Measurements from ENCODE around the gene TTC5.

Gene TTC5

DNA sequence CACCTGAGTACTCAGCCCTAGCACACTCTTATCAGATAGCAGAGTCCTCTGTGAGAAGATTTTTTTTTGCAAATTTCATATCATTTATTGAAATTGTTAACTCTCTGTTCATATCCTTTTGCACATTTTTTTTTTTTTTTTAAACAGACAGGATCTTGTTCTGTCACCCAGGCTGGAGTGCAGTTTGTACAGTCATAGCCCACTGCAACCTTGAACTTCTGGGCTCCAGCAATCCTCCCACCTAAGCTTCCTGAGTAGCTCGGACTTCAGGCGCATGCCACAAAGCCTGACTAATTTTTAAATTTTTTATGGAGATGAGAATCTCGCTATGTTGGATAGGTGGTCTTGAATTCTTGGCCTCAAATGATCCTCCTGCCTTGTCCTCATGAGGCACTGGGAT, 42.0 kb upstream of the TTC5 start:
- Histone ChIP-seq H3K4me1 (ENCODE audit: insufficient read depth, low read length, severe bottlenecking) (peaks cover 7% of the 10 kb centered on the region), H4K20me1 (ENCODE audit: insufficient read depth, low read length) (no peaks in the 10 kb centered on the region), H2AFZ (ENCODE audit: low read length) (no peak overlapping the region), H3K27me3 (ENCODE audit: insufficient read depth, low read length) (no peaks in the 10 kb centered on the region), H3K4me2 (ENCODE audit: low read length) (no peak overlapping the region), H3K9ac (ENCODE audit: low read length) (no peak overlapping the region), H3F3A (ENCODE audit: insufficient read depth, low read length) (no peaks in the 10 kb centered on the region), H3K9me3 (ENCODE audit: low read length) (no peaks in the 10 kb centered on the region), H3K9me2 (ENCODE audit: low read depth, low read length) (no peaks in the 10 kb centered on the region), H3K36me3 (ENCODE audit: insufficient read depth, low read length) (peaks cover 72% of the 10 kb centered on the region), H3K79me2 (ENCODE audit: insufficient read depth, low read length) (no peaks in the 10 kb centered on the region), H3K4me3 (ENCODE audit: low read depth, low read length, poor library complexity, severe bottlenecking) (no peak overlapping the region), H3K27ac (ENCODE audit: low read depth, low read length, poor library complexity, severe bottlenecking) (no peak overlapping the region)
- no peak for TF ChIP-seq EZH2 (IDR thresholded peaks at IDR 0.05; ENCODE audit: borderline replicate concordance, low read length)
- TF ChIP-seq, protein P1, sequence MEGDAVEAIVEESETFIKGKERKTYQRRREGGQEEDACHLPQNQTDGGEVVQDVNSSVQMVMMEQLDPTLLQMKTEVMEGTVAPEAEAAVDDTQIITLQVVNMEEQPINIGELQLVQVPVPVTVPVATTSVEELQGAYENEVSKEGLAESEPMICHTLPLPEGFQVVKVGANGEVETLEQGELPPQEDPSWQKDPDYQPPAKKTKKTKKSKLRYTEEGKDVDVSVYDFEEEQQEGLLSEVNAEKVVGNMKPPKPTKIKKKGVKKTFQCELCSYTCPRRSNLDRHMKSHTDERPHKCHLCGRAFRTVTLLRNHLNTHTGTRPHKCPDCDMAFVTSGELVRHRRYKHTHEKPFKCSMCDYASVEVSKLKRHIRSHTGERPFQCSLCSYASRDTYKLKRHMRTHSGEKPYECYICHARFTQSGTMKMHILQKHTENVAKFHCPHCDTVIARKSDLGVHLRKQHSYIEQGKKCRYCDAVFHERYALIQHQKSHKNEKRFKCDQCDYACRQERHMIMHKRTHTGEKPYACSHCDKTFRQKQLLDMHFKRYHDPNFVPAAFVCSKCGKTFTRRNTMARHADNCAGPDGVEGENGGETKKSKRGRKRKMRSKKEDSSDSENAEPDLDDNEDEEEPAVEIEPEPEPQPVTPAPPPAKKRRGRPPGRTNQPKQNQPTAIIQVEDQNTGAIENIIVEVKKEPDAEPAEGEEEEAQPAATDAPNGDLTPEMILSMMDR (IDR thresholded peaks at IDR 0.05; ENCODE audit: low read length), result no peak

DNA sequence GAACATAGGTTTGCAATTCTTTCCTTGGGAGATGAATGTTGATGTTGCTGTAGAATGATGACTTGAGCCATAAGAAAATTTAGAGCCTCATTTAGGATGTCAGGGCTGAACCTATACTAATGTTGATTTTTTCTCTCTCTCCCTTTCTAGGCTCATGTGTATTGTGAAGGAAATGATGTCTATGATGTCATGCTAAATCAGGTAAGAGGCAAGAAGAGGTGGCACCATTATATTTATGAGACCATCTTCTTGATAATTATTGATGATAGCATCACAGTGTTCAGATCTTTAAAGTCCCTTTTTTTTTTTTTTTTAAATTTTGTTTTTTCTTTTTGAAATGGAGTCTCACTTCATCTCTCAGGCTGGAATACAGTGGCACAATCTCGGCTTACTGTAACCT, 41.0 kb upstream of the TTC5 start:
- Histone ChIP-seq H3K9ac (ENCODE audit: low read length) (no peak overlapping the region), H3F3A (ENCODE audit: insufficient read depth, low read length) (no peaks in the 10 kb centered on the region), H3K79me2 (ENCODE audit: insufficient read depth, low read length) (no peaks in the 10 kb centered on the region), H3K27me3 (ENCODE audit: insufficient read depth, low read length) (no peaks in the 10 kb centered on the region), H3K27ac (ENCODE audit: low read depth, low read length, poor library complexity, severe bottlenecking) (no peak overlapping the region), H3K9me3 (ENCODE audit: low read length) (no peaks in the 10 kb centered on the region), H3K4me3 (ENCODE audit: low read depth, low read length, poor library complexity, severe bottlenecking) (no peak overlapping the region), H2AFZ (ENCODE audit: low read length) (no peak overlapping the region), H4K20me1 (ENCODE audit: insufficient read depth, low read length) (no peaks in the 10 kb centered on the region), H3K4me2 (ENCODE audit: low read length) (no peak overlapping the region), H3K4me1 (ENCODE audit: insufficient read depth, low read length, severe bottlenecking) (peaks cover 14% of the 10 kb centered on the region), H3K36me3 (ENCODE audit: insufficient read depth, low read length) (peaks cover 62% of the 10 kb centered on the region), H3K9me2 (ENCODE audit: low read depth, low read length) (no peaks in the 10 kb centered on the region)
- no peak for TF ChIP-seq EZH2 (IDR thresholded peaks at IDR 0.05; ENCODE audit: borderline replicate concordance, low read length)
- TF ChIP-seq, protein P1 (IDR thresholded peaks at IDR 0.05; ENCODE audit: low read length), result no peak

DNA sequence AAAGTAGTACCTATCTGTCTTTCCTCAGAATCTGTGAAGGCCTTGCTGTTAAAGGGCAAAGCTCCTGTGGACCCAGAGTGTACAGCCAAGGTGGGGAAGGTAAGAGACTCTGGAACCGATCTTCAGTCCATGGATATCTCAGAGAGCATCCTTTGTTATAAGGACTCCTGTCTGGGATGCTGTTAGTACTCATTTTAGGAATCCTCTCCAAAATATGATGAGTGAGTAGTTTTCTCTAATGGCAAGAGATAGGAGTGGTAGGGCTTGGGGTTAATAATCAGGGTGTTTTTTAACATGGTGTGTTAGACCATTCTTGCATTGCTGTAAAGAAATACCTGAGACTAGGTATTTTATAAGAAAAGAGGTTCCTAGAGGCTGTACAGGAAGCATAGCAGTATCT, 39.6 kb upstream of the TTC5 start:
- no peak overlapping the region for H3K4me2 ChIP-seq (ENCODE audit: low read length)

More for the DNA sequence above, 39.6 kb upstream of the TTC5 start:
- peaks cover 48% of the 10 kb centered on the region for H3K36me3 ChIP-seq (ENCODE audit: insufficient read depth, low read length)
- no peak overlapping the region for H3K27ac ChIP-seq (ENCODE audit: low read depth, low read length, poor library complexity, severe bottlenecking)
- H3K79me2 ChIP-seq (ENCODE audit: insufficient read depth, low read length), result no peaks in the 10 kb centered on the region
- no peaks in the 10 kb centered on the region for H3K9me2 ChIP-seq (ENCODE audit: low read depth, low read length)
- H3K4me3 ChIP-seq (ENCODE audit: low read depth, low read length, poor library complexity, severe bottlenecking), result no peak overlapping the region
- H3K4me1 ChIP-seq (ENCODE audit: insufficient read depth, low read length, severe bottlenecking), result peaks cover 14% of the 10 kb centered on the region
- TF ChIP-seq, protein P1 (IDR thresholded peaks at IDR 0.05; ENCODE audit: low read length), result no peak
- no peak for TF ChIP-seq EZH2 (IDR thresholded peaks at IDR 0.05; ENCODE audit: borderline replicate concordance, low read length)
- no peaks in the 10 kb centered on the region for H3K9me3 ChIP-seq (ENCODE audit: low read length)
- no peaks in the 10 kb centered on the region for H4K20me1 ChIP-seq (ENCODE audit: insufficient read depth, low read length)
- H3K9ac ChIP-seq (ENCODE audit: low read length), result no peak overlapping the region
- H3K27me3 ChIP-seq (ENCODE audit: insufficient read depth, low read length), result no peaks in the 10 kb centered on the region
- H2AFZ ChIP-seq (ENCODE audit: low read length), result no peak overlapping the region
- no peaks in the 10 kb centered on the region for H3F3A ChIP-seq (ENCODE audit: insufficient read depth, low read length)

Data from OCI-LY1 (cell line).